CD4-positive, alpha-beta memory T cell (primary cell): Measurements from ENCODE around the gene RNASEH1. TPM values are rescaled to one million over a fixed set of nuclear protein-coding genes. Genes with fewer than 3 reads are reported as not detected.
"Not testable (repeated sequence)": the region's sequence is repeated elsewhere in the genome, so short reads cannot be mapped to it uniquely, and the experiment has no call there.

ENCODE experiments used
- CTCF ChIA-PET: fragments of 350-600 bp; sonication (Branson Sonifier 250); formaldehyde crosslinking; loops from one replicate; lab custom pipeline; 2021; ENCODE audit warnings: inconsistent platforms; ENCODE audit not compliant: partially characterized antibody; lab: Charles Lee
- POLR2A ChIA-PET: fragments of 350-600 bp; sonication (Branson Sonifier 250); formaldehyde crosslinking; loops from one replicate; lab custom pipeline; 2021; ENCODE audit not compliant: partially characterized antibody; lab: Charles Lee
- DNase-seq, 5 donors: peaks; one replicate each; pipeline versions ENCODE4 v3.0.0 to v3.0.0-alpha.2; 2020 to 2022; ENCODE audit warnings: mixed read lengths in 1 of 5
- H3K27ac ChIP-seq: one replicate; pipeline ENCODE4 v1.7.0; 2013; ENCODE audit warnings: low read depth, low read length
- H3K27me3 ChIP-seq: 2 replicates; pipeline ENCODE4 v1.7.0; 2013; ENCODE audit warnings: mild to moderate bottlenecking, low read length, moderate library complexity; ENCODE audit not compliant: insufficient read depth
- H3K36me3 ChIP-seq: 2 replicates; pipeline ENCODE4 v1.7.0; 2013; ENCODE audit warnings: mild to moderate bottlenecking, low read length, moderate library complexity; ENCODE audit not compliant: insufficient read depth
- H3K4me1 ChIP-seq: 2 replicates; pipeline ENCODE4 v1.7.0; 2013; ENCODE audit warnings: mild to moderate bottlenecking, low read length, moderate library complexity; ENCODE audit not compliant: insufficient read depth
- H3K4me3 ChIP-seq, 2 donors: one replicate each; pipeline ENCODE4 v1.7.0; 2013; ENCODE audit warnings: low read length in 2 of 2, mild to moderate bottlenecking in 1 of 2
- H3K9me3 ChIP-seq, 2 donors: one replicate each; pipeline ENCODE4 v1.7.0; 2013; ENCODE audit warnings: low read length in 2 of 2, control low read depth in 1 of 2; ENCODE audit not compliant: control insufficient read depth in 1 of 2
- H3K27ac Mint-ChIP-seq, 7 donors: one replicate each; pipeline ENCODE4 v1.8.0; 2020 to 2021; ENCODE audit warnings: mixed read lengths in 7 of 7, mild to moderate bottlenecking in 6 of 7, inconsistent platforms in 3 of 7, moderate library complexity in 3 of 7
- H3K27me3 Mint-ChIP-seq, 2 donors: one replicate each; pipeline ENCODE4 v1.8.0; 2020 to 2021; ENCODE audit warnings: mixed read lengths in 2 of 2
- H3K36me3 Mint-ChIP-seq, 2 donors: one replicate each; pipeline ENCODE4 v1.8.0; 2020 to 2021; ENCODE audit warnings: mixed read lengths in 2 of 2, inconsistent platforms in 1 of 2, mild to moderate bottlenecking in 1 of 2
- H3K4me1 Mint-ChIP-seq, 4 donors: one replicate each; pipeline ENCODE4 v1.8.0; 2020 to 2021; ENCODE audit warnings: mixed read lengths in 4 of 4, mild to moderate bottlenecking in 1 of 4
- H3K4me3 Mint-ChIP-seq, 8 donors: one replicate each; pipeline ENCODE4 v1.8.0; 2020 to 2021; ENCODE audit warnings: mixed read lengths in 8 of 8, mild to moderate bottlenecking in 7 of 8, moderate library complexity in 6 of 8, inconsistent platforms in 3 of 8
- H3K9me3 Mint-ChIP-seq, 8 donors: one replicate each; pipeline ENCODE4 v1.8.0; 2020 to 2021; ENCODE audit warnings: mixed read lengths in 8 of 8, mild to moderate bottlenecking in 5 of 8, inconsistent platforms in 3 of 8, moderate library complexity in 1 of 8
- intact Hi-C: fragments of 100-400 bp; cut with micrococcal nuclease; formaldehyde crosslinking; loops from one replicate; pipeline ENCODE4 v1.15.1; 2023
- polyA plus RNA-seq, 2 donors: library from polyadenylated mRNA; unstranded; fragments of 300-500 nt; fragmentation: Illumina TruSeq; gene quantifications; one replicate each; pipeline ENCODE4 v1.2.3, GENCODE V29; 2021
- total RNA-seq, 2 experiments: library from RNA; stranded (reverse); gene quantifications; one replicate each; pipeline ENCODE4 v1.2.3, GENCODE V29; 2021

The RNASEH1 gene
- total and polyA plus RNA-seq, 4 experiments from 2014 or later, result 22.0 to 43.1 (median 27.3) TPM

DNA sequence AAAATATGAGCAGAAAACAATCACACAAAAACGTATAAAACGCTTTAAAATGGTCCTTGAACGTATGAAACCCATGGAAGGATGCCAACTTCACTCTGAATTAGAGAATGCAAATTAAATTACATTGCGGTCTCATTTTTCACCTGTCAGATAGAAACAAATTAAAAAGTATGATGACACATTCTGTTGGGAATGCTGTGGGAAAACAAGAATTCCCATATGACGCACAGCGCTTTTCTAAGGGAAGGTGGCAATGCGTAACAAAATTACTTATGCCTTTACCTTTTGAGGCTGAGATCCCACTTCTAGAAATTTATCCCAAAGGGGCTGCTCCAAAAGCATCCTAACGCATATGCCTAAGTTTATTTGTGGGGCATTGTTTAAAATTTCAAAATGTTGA is 13.2 kb upstream of the RNASEH1 start:
- Histone ChIP-seq H3K4me3 (no peak overlapping the region), H3K36me3 (no peaks in the 10 kb centered on the region), H3K27me3 (no peaks in the 10 kb centered on the region), H3K27ac (no peak overlapping the region), H3K4me1 (peaks cover 13% of the 10 kb centered on the region), H3K9me3 (no peaks in the 10 kb centered on the region)
- Mint-ChIP-seq H3K36me3 (peaks cover 5 to 7% of the 10 kb centered on the region in 2 donors), H3K27me3 (no peaks in the 10 kb centered on the region), H3K4me3 (no peak overlapping the region), H3K27ac (no peak overlapping the region), H3K9me3 (peaks cover 0 to 2% (median 0%) of the 10 kb centered on the region in 8 donors), H3K4me1 (peaks cover 7 to 14% (median 10%) of the 10 kb centered on the region in 4 donors)
- CTCF ChIA-PET, result no interaction called here
- POLR2A ChIA-PET, result no interaction called here
- intact Hi-C loops, result no loop called here
- no peak for DNase-seq

DNA sequence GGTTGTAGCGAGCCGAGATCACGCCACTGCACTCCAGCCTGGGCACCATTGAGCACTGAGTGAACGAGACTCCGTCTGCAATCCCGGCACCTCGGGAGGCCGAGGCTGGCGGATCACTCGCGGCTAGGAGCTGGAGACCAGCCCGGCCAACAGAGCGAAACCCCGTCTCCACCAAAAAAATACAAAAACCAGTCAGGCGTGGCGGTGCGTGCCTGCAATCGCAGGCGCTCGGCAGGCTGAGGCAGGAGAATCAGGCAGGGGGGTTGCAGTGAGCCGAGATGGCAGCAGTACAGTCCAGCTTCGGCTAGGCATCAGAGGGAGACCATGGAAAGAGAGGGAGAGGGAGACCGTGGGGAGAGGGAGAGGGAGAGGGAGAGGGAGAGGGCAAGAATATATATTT is 11.5 kb upstream of the RNASEH1 start:
- H3K4me1 ChIP-seq, H3K9me3 ChIP-seq, CTCF ChIA-PET, POLR2A ChIA-PET, H3K27ac ChIP-seq, intact Hi-C loops, H3K36me3 ChIP-seq, H3K27me3 ChIP-seq, H3K36me3 Mint-ChIP-seq, H3K27ac Mint-ChIP-seq, H3K4me3 Mint-ChIP-seq, DNase-seq, H3K4me1 Mint-ChIP-seq, H3K9me3 Mint-ChIP-seq, H3K27me3 Mint-ChIP-seq, H3K4me3 ChIP-seq: not testable (repeated sequence)

DNA sequence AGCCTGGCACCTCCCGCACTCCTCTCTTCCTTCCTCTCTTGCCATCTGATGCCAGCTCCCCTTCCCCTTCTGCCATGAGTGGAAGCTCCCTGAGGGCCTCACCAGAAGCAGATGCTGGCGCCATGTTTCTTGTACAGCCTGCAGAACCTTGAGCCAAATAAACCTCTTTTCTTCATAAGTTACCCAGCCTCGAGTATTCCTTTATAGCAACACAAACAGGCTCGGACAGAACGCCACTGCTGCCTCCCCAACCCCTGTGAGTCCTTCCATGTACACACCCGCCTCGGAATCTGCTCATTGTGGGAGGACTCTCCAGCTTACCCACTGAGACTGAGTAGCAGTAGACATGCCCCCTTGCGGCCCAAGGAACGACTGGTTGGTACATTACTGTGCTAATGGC is 8.7 kb upstream of the RNASEH1 start:
- Histone ChIP-seq H3K36me3 (no peaks in the 10 kb centered on the region), H3K4me1 (no peaks in the 10 kb centered on the region), H3K27me3 (no peaks in the 10 kb centered on the region), H3K27ac (no peak overlapping the region), H3K4me3 (no peak overlapping the region), H3K9me3 (no peaks in the 10 kb centered on the region)
- no peaks in the 10 kb centered on the region for H3K27me3 Mint-ChIP-seq
- intact Hi-C loops, result no loop called here
- no peaks in the 10 kb centered on the region for H3K4me1 Mint-ChIP-seq
- peaks cover 0 to 3% of the 10 kb centered on the region in 2 donors for H3K36me3 Mint-ChIP-seq
- no peaks in the 10 kb centered on the region for H3K9me3 Mint-ChIP-seq
- CTCF ChIA-PET, result no interaction called here
- no peak overlapping the region for H3K4me3 Mint-ChIP-seq
- POLR2A ChIA-PET, result no interaction called here
- peak overlapping the region in 2 of 7 donors; percentile 65 to 69 for H3K27ac Mint-ChIP-seq
- DNase-seq, result no peak

DNA sequence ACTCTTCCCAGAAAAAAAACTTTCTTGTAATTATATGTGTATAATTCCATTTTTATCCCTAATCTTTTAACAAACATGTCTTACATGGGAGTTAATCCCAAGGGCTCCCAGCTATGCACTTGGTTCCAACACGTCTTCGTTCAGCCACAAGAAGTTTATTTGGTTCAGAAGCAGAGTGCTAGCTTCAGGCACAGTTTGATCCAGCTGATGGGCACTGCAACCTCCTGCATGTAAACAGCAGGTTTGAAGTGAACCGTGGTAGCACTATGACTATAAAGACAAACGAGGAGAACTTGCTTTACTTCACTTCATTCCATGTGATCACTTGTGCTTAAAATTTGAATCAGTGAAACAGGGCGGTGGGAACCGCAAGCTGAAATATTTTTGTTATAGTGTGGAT is 7.0 kb upstream of the RNASEH1 start:
- ChIA-PET CTCF (no interaction called here), POLR2A (no interaction called here)
- H3K9me3 ChIP-seq, result no peaks in the 10 kb centered on the region
- Mint-ChIP-seq H3K27me3 (no peaks in the 10 kb centered on the region), H3K36me3 (peaks cover 0 to 7% of the 10 kb centered on the region in 2 donors), H3K4me1 (peaks cover 0 to 6% (median under 1%) of the 10 kb centered on the region in 4 donors), H3K9me3 (no peaks in the 10 kb centered on the region), H3K27ac (no peak overlapping the region), H3K4me3 (no peak overlapping the region)
- no peaks in the 10 kb centered on the region for H3K4me1 ChIP-seq
- no peak overlapping the region for H3K27ac ChIP-seq
- no peaks in the 10 kb centered on the region for H3K27me3 ChIP-seq
- no peaks in the 10 kb centered on the region for H3K36me3 ChIP-seq
- intact Hi-C loops, result no loop called here
- DNase-seq, result no peak
- H3K4me3 ChIP-seq, result no peak overlapping the region

DNA sequence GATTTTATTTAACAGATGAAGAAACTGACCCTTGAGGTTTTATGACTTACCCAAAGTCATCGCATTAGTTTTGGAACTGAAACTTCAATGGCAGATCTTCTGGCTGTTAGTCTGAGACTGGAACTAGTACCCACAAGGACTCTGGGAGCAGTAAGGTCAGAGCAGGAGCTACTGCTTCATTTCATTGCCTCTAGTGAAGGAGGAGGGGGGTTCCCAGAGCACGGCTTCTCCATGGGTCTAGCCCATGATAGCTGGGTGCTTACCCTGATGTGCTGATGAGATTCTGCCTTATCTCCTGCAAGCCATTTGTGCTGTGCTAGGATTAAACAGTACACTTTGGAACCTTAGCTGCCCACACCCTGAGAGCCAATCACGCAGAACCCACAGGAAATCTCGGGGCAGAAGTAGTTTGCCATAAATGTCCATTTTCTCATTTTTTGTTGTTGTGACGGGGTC is 5.4 kb upstream of the RNASEH1 start:
- ChIA-PET CTCF (interaction anchor here (1.2 kb wide), 1 partner anchor 10 kb away, joined by 4 read pairs; no protein-coding TSS in a partner anchor), POLR2A (no interaction called here)
- Histone ChIP-seq H3K9me3 (no peaks in the 10 kb centered on the region), H3K27ac (no peak overlapping the region), H3K27me3 (no peaks in the 10 kb centered on the region), H3K4me1 (peaks cover 9% of the 10 kb centered on the region), H3K36me3 (no peaks in the 10 kb centered on the region), H3K4me3 (no peak overlapping the region)
- Mint-ChIP-seq H3K4me1 (peaks cover 1 to 15% (median 7%) of the 10 kb centered on the region in 4 donors), H3K36me3 (peaks cover 0 to 7% of the 10 kb centered on the region in 2 donors), H3K27ac (peak overlapping the region in 1 of 7 donors; percentile 37), H3K4me3 (no peak overlapping the region), H3K9me3 (no peaks in the 10 kb centered on the region), H3K27me3 (no peaks in the 10 kb centered on the region)
- intact Hi-C loops, result no loop called here
- DNase-seq, result no peak

DNA sequence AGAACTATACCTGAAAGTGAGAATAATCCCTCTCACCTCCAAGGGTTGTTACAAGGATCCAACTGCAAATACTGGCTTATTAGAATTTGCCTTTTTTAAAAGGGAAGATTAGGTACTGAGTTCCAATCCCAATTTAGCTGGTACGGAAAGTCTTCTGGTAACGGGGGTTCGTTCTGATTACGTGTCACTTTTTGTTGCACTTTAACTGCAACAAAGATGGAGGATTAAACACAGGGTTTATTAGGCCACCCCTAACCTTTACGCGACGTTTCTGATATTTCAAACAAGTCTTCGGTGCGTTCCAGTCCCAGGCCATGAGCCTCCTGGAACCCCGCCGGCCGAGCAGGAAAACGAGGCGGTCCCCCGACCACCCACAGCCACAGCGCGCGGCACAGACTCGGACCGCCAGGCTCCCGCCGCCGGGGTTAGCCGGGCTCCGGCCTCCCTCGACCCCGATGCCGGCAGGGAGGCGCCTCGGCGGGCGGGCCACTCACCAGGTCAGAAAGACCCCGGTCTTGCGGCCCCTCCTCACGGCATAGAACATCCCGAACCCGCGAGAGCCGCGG is 411 bp downstream of the RNASEH1 start:
- Mint-ChIP-seq H3K9me3 (no peaks in the 10 kb centered on the region), H3K4me1 (peaks cover 4 to 34% (median 24%) of the 10 kb centered on the region in 4 donors), H3K36me3 (peaks cover 20 to 43% of the 10 kb centered on the region in 2 donors), H3K4me3 (peak overlapping the region; percentile 89 to 95 (median 91)), H3K27ac (peak overlapping the region; percentile 93 to 98 (median 97)), H3K27me3 (no peaks in the 10 kb centered on the region)
- peak in 1 of 5 donors; percentile 42 for DNase-seq
- H3K4me3 ChIP-seq, result peak overlapping the region; percentile 18 to 87
- peaks cover 25% of the 10 kb centered on the region for H3K4me1 ChIP-seq
- H3K9me3 ChIP-seq, result no peaks in the 10 kb centered on the region
- ChIA-PET CTCF (interaction anchor here (1.4 kb wide), 1 partner anchor 94 kb away, joined by 4 read pairs; no protein-coding TSS in a partner anchor), POLR2A (interaction anchor here (0.6 to 6.1 kb wide), 13 partner anchors 14 to 179 kb away, joined by 3 to 78 read pairs (median 4); partner anchors contain the start of genes ADI1, EIPR1, RPS7 and TRAPPC12)
- peaks cover 21% of the 10 kb centered on the region for H3K36me3 ChIP-seq
- peak overlapping the region; percentile 90 for H3K27ac ChIP-seq
- no peaks in the 10 kb centered on the region for H3K27me3 ChIP-seq
- intact Hi-C loops, result loop anchor here (1.0 kb wide), 4 partner anchors 18 to 180 kb away; partner anchors contain the start of genes ADI1, EIPR1 and RPS7

DNA sequence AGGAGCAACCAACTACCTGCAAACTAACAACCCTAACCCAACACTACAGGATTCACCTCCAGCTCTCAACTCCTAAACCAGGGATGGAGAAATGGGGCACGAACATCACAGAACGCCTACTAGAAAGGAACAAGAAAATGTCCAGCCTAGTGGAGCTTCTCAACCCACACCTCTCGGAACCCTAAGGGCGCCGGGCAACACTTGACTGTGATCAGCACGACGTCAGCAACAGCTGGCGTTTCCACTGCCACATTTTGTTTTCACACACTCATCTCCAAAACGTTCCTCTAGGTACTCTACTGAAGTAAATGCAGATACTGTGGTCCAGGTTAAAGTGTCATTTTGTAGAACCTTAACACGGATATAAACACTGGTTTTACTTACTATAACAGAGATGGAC is 4.2 kb downstream of the RNASEH1 start:
- DNase-seq, result no peak
- Mint-ChIP-seq H3K4me1 (peaks cover 6 to 28% (median 17%) of the 10 kb centered on the region in 4 donors), H3K4me3 (no peak overlapping the region), H3K27me3 (no peaks in the 10 kb centered on the region), H3K9me3 (no peaks in the 10 kb centered on the region), H3K27ac (no peak overlapping the region), H3K36me3 (peaks cover 49 to 67% of the 10 kb centered on the region in 2 donors)
- Histone ChIP-seq H3K27ac (no peak overlapping the region), H3K27me3 (no peaks in the 10 kb centered on the region), H3K9me3 (no peaks in the 10 kb centered on the region), H3K4me1 (peaks cover 19% of the 10 kb centered on the region), H3K36me3 (peaks cover 51% of the 10 kb centered on the region), H3K4me3 (no peak overlapping the region)
- intact Hi-C loops, result no loop called here
- CTCF ChIA-PET, result interaction anchor here (1.6 kb wide), 1 partner anchor 130 kb away, joined by 4 read pairs; no protein-coding TSS in a partner anchor
- POLR2A ChIA-PET, result interaction anchor here (1.4 kb wide), 1 partner anchor 35 kb away, joined by 6 read pairs; the partner anchor contains the start of gene ADI1
